Lower leg skin (tissue), 3 donors: Measurements from ENCODE around the gene KDM5C.

Source experiments
- POLR2A ChIP-seq, 2 donors: fragments of 450-650 bp; IDR thresholded peaks; one replicate each; pipeline ENCODE4 v1.6.1; 2016 to 2017; ENCODE audit warnings: antibody characterized with exemption in 2 of 2, mild to moderate bottlenecking in 1 of 2, moderate library complexity in 1 of 2
- TF ChIP-seq, protein P1 (sequence below), 3 donors: fragments of 450-650 bp; IDR thresholded peaks; one replicate each; pipeline ENCODE4 v1.5.1; 2016; ENCODE audit warnings: antibody characterized with exemption in 3 of 3, mild to moderate bottlenecking in 3 of 3, moderate library complexity in 2 of 3

GRCh38 chrX:53230116-53230515 lies 5.1 kb upstream of the KDM5C start:
- TF ChIP-seq, protein P1, sequence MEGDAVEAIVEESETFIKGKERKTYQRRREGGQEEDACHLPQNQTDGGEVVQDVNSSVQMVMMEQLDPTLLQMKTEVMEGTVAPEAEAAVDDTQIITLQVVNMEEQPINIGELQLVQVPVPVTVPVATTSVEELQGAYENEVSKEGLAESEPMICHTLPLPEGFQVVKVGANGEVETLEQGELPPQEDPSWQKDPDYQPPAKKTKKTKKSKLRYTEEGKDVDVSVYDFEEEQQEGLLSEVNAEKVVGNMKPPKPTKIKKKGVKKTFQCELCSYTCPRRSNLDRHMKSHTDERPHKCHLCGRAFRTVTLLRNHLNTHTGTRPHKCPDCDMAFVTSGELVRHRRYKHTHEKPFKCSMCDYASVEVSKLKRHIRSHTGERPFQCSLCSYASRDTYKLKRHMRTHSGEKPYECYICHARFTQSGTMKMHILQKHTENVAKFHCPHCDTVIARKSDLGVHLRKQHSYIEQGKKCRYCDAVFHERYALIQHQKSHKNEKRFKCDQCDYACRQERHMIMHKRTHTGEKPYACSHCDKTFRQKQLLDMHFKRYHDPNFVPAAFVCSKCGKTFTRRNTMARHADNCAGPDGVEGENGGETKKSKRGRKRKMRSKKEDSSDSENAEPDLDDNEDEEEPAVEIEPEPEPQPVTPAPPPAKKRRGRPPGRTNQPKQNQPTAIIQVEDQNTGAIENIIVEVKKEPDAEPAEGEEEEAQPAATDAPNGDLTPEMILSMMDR (IDR thresholded peaks at IDR 0.05) = no peak
- TF ChIP-seq POLR2A (IDR thresholded peaks at IDR 0.05) = no peak
